T-helper 2 cell (primary cell): ENCODE measurements around the gene GDPD1.
"Not testable (repeated sequence)": the region's sequence is repeated elsewhere in the genome, so short reads cannot be mapped to it uniquely, and the experiment has no call there.

Experiments used
- DNase-seq, 5 experiments: peaks; one replicate each; pipeline versions ENCODE4 v3.0.0 to v3.0.0-alpha.2; 2012 to 2022

GDPD1 gene

GRCh38 chr17:59254742-59255141 lies 34.4 kb downstream of the GDPD1 start:
- DNase-seq: no peak

- DNase-seq: no peak
Observed at GRCh38 chr17:59257101-59257500, 36.8 kb downstream of the GDPD1 start.

GRCh38 chr17:59260722-59261121 lies 40.4 kb downstream of the GDPD1 start:
- DNase-seq: no peak

GRCh38 chr17:59266745-59267144 lies 46.4 kb downstream of the GDPD1 start:
- DNase-seq: no peak

GRCh38 chr17:59267776-59268175 lies 47.5 kb downstream of the GDPD1 start:
- DNase-seq: no peak

- no peak for DNase-seq
Observed at GRCh38 chr17:59275618-59276017, 55.3 kb downstream of the GDPD1 start.

- DNase-seq: no peak
Observed at GRCh38 chr17:59277031-59277430, 56.7 kb downstream of the GDPD1 start.

GRCh38 chr17:59278406-59278805 lies 58.1 kb downstream of the GDPD1 start:
- no peak for DNase-seq

GRCh38 chr17:59284317-59284716 lies 64.0 kb downstream of the GDPD1 start:
- DNase-seq: no peak

- peak in 1 of 5 experiments; percentile 16 for DNase-seq
Observed at GRCh38 chr17:59287452-59287851, 67.1 kb downstream of the GDPD1 start.

GRCh38 chr17:59287891-59288290 lies 67.6 kb downstream of the GDPD1 start:
- DNase-seq: no peak

- no peak for DNase-seq
Observed at GRCh38 chr17:59289981-59290301, 69.6 kb downstream of the GDPD1 start.

- not testable (repeated sequence) for DNase-seq
Observed at GRCh38 chr17:59290302-59290998, 70.1 kb downstream of the GDPD1 start.

- DNase-seq: no peak
Observed at GRCh38 chr17:59292174-59292523, 71.8 kb downstream of the GDPD1 start.

GRCh38 chr17:59296190-59296589 lies 75.9 kb downstream of the GDPD1 start:
- no peak for DNase-seq

GRCh38 chr17:59298521-59298920 lies 78.2 kb downstream of the GDPD1 start:
- DNase-seq: no peak

GRCh38 chr17:59299400-59300092 lies 79.2 kb downstream of the GDPD1 start:
- no peak for DNase-seq

- DNase-seq: no peak
Observed at GRCh38 chr17:59300941-59301340, 80.6 kb downstream of the GDPD1 start.

GRCh38 chr17:59304811-59305210 lies 84.5 kb downstream of the GDPD1 start:
- no peak for DNase-seq

- no peak for DNase-seq
Observed at GRCh38 chr17:59310263-59310920, 90.1 kb downstream of the GDPD1 start.

- DNase-seq: peak in 3 of 5 experiments; percentile 9 to 75 (median 16)
Observed at GRCh38 chr17:59311051-59311468, 90.7 kb downstream of the GDPD1 start.

- DNase-seq: not testable (repeated sequence)
Observed at GRCh38 chr17:59311521-59311920, 91.2 kb downstream of the GDPD1 start.

- DNase-seq: no peak
Observed at GRCh38 chr17:59315866-59316265, 95.6 kb downstream of the GDPD1 start.
